Stimulated activated CD8-positive, alpha-beta memory T cell treated with anti-CD3 and anti-CD28 coated beads, Interleukin-15, amount 100 ng/mL, for 4 hours (primary cell): ENCODE data around the gene CKAP5.

Source experiments
- DNase-seq, 2 donors: peaks; one replicate each; pipeline ENCODE4 v3.0.0-alpha.2; 2020; ENCODE audit warnings: low read depth in 2 of 2

CKAP5 gene

GRCh38 chr11:46766656-46767055, 79.4 kb downstream of the CKAP5 start:
- no peak for DNase-seq

- no peak for DNase-seq
Measured at GRCh38 chr11:46762248-46762647, 83.8 kb downstream of the CKAP5 start.

- DNase-seq, result no peak
Measured at GRCh38 chr11:46761807-46762206, 84.3 kb downstream of the CKAP5 start.

GRCh38 chr11:46760429-46761128, 85.5 kb downstream of the CKAP5 start:
- no peak for DNase-seq

- DNase-seq, result no peak
Measured at GRCh38 chr11:46759196-46759595, 86.9 kb downstream of the CKAP5 start.

- no peak for DNase-seq
Measured at GRCh38 chr11:46755962-46756361, 90.1 kb downstream of the CKAP5 start.

- DNase-seq, result no peak
Measured at GRCh38 chr11:46747150-46747549, 98.9 kb downstream of the CKAP5 start.

GRCh38 chr11:46745995-46746394, 100.1 kb downstream of the CKAP5 start:
- no peak for DNase-seq

- no peak for DNase-seq
Measured at GRCh38 chr11:46745328-46745727, 100.8 kb downstream of the CKAP5 start.

GRCh38 chr11:46743693-46744339, 102.3 kb downstream of the CKAP5 start:
- no peak for DNase-seq

- DNase-seq, result no peak
Measured at GRCh38 chr11:46743043-46743442, 103.0 kb downstream of the CKAP5 start.

- no peak for DNase-seq
Measured at GRCh38 chr11:46741600-46742484, 104.2 kb downstream of the CKAP5 start.

GRCh38 chr11:46738887-46739286, 107.2 kb downstream of the CKAP5 start:
- DNase-seq, result no peak

GRCh38 chr11:46737699-46738098, 108.4 kb downstream of the CKAP5 start:
- DNase-seq, result no peak

GRCh38 chr11:46736615-46737014, 109.5 kb downstream of the CKAP5 start:
- DNase-seq, result no peak

GRCh38 chr11:46736146-46736545, 109.9 kb downstream of the CKAP5 start:
- DNase-seq, result no peak

GRCh38 chr11:46733234-46733633, 112.8 kb downstream of the CKAP5 start:
- no peak for DNase-seq

GRCh38 chr11:46731545-46731944, 114.5 kb downstream of the CKAP5 start:
- DNase-seq, result no peak

- DNase-seq, result no peak
Measured at GRCh38 chr11:46729110-46730027, 116.7 kb downstream of the CKAP5 start.

GRCh38 chr11:46728659-46729040, 117.4 kb downstream of the CKAP5 start:
- no peak for DNase-seq

GRCh38 chr11:46727952-46728658, 118.0 kb downstream of the CKAP5 start:
- no peak for DNase-seq
